Fibroblast of lung (primary cell): ENCODE results near the gene HSPBP1. TPM values are rescaled to one million over a fixed set of nuclear protein-coding genes. Genes with fewer than 3 reads are reported as not detected.

Experiments
- DNase-seq, 2 donors: peaks; one replicate each; pipeline versions ENCODE4 v3.0.0 to v3.0.0-alpha.2; 2010; ENCODE audit warnings: low read depth in 2 of 2
- H2AFZ ChIP-seq: 2 replicates; pipeline ENCODE4 v1.5.1; 2012; ENCODE audit warnings: low read length, control low read depth, inconsistent platforms
- H3K27ac ChIP-seq: 2 replicates; pipeline ENCODE4 v1.5.1; 2011; ENCODE audit warnings: low read length, control low read depth; ENCODE audit not compliant: insufficient read depth
- H3K27me3 ChIP-seq: 2 replicates; pipeline ENCODE4 v1.5.1; 2011; ENCODE audit warnings: mild to moderate bottlenecking, low read length; ENCODE audit not compliant: control insufficient read depth, insufficient read depth
- H3K36me3 ChIP-seq: 2 replicates; pipeline ENCODE4 v1.5.1; 2011; ENCODE audit warnings: low read length; ENCODE audit not compliant: control insufficient read depth, insufficient read depth
- H3K4me1 ChIP-seq: 2 replicates; pipeline ENCODE4 v1.5.1; 2011; ENCODE audit warnings: low read length; ENCODE audit not compliant: control insufficient read depth, insufficient read depth; ENCODE audit errors: extremely low read depth
- H3K4me2 ChIP-seq: 2 replicates; pipeline ENCODE4 v1.5.1; 2011; ENCODE audit warnings: low read length, control low read depth; ENCODE audit not compliant: insufficient read depth; ENCODE audit errors: extremely low read depth
- H3K4me3 ChIP-seq, 4 experiments: fragments of 200-600 bp in 1 of 4; sonication (generic) in 1 of 4; replicated peaks in 1 of 4; 2 replicates each; pipeline ENCODE4 v1.5.1; 2011 to 2016; ENCODE audit warnings: low read length in 4 of 4, low read depth in 3 of 4, mild to moderate bottlenecking in 3 of 4, control low read depth in 2 of 4, inconsistent platforms in 1 of 4, mixed read lengths in 1 of 4; ENCODE audit not compliant: insufficient read depth in 1 of 4; ENCODE audit errors: control extremely low read depth in 1 of 4
- H3K79me2 ChIP-seq: 2 replicates; pipeline ENCODE4 v1.5.1; 2012; ENCODE audit warnings: mild to moderate bottlenecking, low read length, inconsistent platforms; ENCODE audit not compliant: control insufficient read depth, insufficient read depth
- H3K9ac ChIP-seq: 2 replicates; pipeline ENCODE4 v1.5.1; 2011; ENCODE audit warnings: mild to moderate bottlenecking, low read length, control low read depth; ENCODE audit not compliant: insufficient read depth
- H3K9me3 ChIP-seq: 2 replicates; pipeline ENCODE4 v1.5.1; 2012; ENCODE audit warnings: low read depth, low read length; ENCODE audit not compliant: control insufficient read depth, insufficient read depth
- H4K20me1 ChIP-seq: 2 replicates; pipeline ENCODE4 v1.5.1; 2011; ENCODE audit warnings: low read length; ENCODE audit not compliant: control insufficient read depth, insufficient read depth; ENCODE audit errors: extremely low read depth
- EZH2 ChIP-seq: IDR thresholded peaks from 2 replicates; pipeline ENCODE4 v1.5.1; 2012; ENCODE audit warnings: low read length, control low read depth, mild to moderate bottlenecking; ENCODE audit errors: missing control alignments
- polyA plus RNA-seq, 2 donors: library from polyadenylated mRNA; depleted of rRNA in 1 of 2; stranded (reverse) in 1 of 2; unstranded in 1 of 2; fragments of >200 nt; gene quantifications; 2 replicates each; pipeline ENCODE4 v1.2.1, GENCODE V29; 2011 to 2012; ENCODE audit warnings: missing spikeins in 1 of 2
- total RNA-seq: library from RNA; depleted of rRNA; stranded (reverse); fragments of >200 nt; gene quantifications from 2 replicates; pipeline ENCODE4 v1.2.1, GENCODE V29; 2014
- TF ChIP-seq, protein P1 (sequence below), 2 donors: IDR thresholded peaks in 1 of 2; conservative IDR thresholded peaks in 1 of 2; 1 replicate in 1 of 2; 2 replicates in 1 of 2; pipeline ENCODE4 v1.5.1; 2011 to 2012; ENCODE audit warnings: low read length in 2 of 2, control low read depth in 1 of 2, inconsistent platforms in 1 of 2, low read depth in 1 of 2, mild to moderate bottlenecking in 1 of 2

HSPBP1 gene
- total and polyA plus RNA-seq, 2 donors (not counting 1 experiment from before 2014, with no cell fraction given): 12.5 to 21.5 TPM

DNA sequence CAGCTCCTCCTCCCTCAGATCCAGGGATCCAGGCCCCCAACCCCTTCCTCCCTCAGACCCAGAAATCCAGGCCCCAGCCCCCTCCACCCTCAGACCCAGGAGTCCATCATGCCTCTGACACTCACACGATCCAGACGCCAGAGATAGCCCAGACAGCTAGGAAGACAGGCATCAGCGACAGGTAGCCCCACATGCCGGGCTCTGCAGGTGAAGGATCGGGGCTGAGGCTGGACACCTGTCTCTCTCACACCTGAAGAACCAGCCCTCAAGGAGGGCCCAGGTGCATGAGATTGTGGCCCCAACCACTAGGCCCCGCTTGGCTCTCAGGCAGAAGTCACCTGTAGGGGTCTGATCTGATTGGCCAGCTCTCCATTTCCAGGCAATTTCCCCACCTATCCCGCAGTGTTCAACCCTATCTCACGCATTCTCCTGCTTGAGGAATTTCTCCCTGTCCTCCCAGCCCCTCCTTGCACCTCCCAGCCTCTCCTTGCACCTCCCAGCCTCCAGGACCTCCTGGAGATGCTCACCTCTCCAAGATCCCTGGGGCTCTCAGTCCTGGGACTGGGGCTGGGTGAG, 41.0 kb upstream of the HSPBP1 start:
- Histone ChIP-seq H3K27me3 (peaks cover 5% of the 10 kb centered on the region), H2AFZ (no peak overlapping the region), H3K27ac (no peak overlapping the region), H3K4me1 (no peaks in the 10 kb centered on the region), H3K4me2 (no peak overlapping the region), H3K36me3 (no peaks in the 10 kb centered on the region), H3K9ac (no peak overlapping the region), H3K79me2 (no peaks in the 10 kb centered on the region), H3K4me3 (no peak overlapping the region), H3K9me3 (no peaks in the 10 kb centered on the region), H4K20me1 (no peaks in the 10 kb centered on the region)
- TF ChIP-seq, protein P1, sequence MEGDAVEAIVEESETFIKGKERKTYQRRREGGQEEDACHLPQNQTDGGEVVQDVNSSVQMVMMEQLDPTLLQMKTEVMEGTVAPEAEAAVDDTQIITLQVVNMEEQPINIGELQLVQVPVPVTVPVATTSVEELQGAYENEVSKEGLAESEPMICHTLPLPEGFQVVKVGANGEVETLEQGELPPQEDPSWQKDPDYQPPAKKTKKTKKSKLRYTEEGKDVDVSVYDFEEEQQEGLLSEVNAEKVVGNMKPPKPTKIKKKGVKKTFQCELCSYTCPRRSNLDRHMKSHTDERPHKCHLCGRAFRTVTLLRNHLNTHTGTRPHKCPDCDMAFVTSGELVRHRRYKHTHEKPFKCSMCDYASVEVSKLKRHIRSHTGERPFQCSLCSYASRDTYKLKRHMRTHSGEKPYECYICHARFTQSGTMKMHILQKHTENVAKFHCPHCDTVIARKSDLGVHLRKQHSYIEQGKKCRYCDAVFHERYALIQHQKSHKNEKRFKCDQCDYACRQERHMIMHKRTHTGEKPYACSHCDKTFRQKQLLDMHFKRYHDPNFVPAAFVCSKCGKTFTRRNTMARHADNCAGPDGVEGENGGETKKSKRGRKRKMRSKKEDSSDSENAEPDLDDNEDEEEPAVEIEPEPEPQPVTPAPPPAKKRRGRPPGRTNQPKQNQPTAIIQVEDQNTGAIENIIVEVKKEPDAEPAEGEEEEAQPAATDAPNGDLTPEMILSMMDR (conservative IDR thresholded peaks at IDR 0.05 in 1 of 2, IDR thresholded peaks at IDR 0.05 in 1 of 2; ENCODE audit: low read depth in 1 of 2, low read length in 2 of 2): no peak
- TF ChIP-seq EZH2: no peak
- DNase-seq: no peak

DNA sequence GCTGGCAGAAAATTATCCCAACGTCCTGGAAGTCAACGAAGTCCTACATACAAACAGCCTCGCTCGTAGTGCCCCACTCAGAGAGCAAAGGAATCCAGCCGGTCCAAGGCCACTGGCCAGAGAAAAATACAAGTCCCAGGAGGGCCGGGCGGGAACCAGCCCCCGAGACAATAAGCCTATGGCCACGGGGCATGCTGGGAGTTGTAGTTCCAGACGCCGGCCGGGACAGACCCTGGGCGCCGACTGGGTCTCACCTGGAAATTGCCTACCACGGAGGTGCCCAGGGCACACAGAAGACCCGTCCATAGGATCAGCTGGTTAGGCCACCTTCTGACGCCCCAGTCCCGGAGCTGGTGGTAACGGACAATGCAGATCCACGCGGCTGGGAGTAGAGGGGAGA, 39.9 kb upstream of the HSPBP1 start:
- Histone ChIP-seq H3K4me2 (no peak overlapping the region), H2AFZ (no peak overlapping the region), H3K4me1 (no peaks in the 10 kb centered on the region), H4K20me1 (no peaks in the 10 kb centered on the region), H3K27ac (no peak overlapping the region), H3K4me3 (no peak overlapping the region), H3K36me3 (no peaks in the 10 kb centered on the region), H3K79me2 (no peaks in the 10 kb centered on the region), H3K9ac (no peak overlapping the region), H3K27me3 (peaks cover 5% of the 10 kb centered on the region), H3K9me3 (no peaks in the 10 kb centered on the region)
- DNase-seq: peak; percentile 30 to 35
- TF ChIP-seq, protein P1 (conservative IDR thresholded peaks at IDR 0.05 in 1 of 2, IDR thresholded peaks at IDR 0.05 in 1 of 2; ENCODE audit: low read depth in 1 of 2, low read length in 2 of 2): no peak
- no peak for TF ChIP-seq EZH2

DNA sequence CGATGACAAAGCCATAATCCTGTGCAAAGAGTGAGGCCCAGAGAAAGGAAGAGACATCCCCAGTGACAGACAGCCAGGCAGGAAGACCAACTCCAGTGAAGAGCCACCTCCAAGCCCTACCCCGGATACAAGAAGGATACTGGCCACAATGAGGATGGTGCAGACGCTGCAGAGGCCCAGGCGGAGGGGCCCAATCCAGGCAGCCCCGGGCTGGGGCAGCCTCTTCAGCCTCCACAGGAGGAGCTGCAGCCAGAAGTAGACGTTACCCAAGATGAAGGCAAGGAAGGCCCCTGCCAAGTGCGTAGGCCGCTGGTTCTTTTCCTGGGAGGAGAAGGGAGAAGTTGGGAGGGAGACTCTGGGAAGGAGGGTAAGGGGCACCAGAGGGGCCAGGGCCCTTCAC, 36.7 kb upstream of the HSPBP1 start:
- H3K27ac ChIP-seq: no peak overlapping the region
- no peaks in the 10 kb centered on the region for H3K9me3 ChIP-seq
- H3K4me2 ChIP-seq: no peak overlapping the region
- no peak overlapping the region for H3K9ac ChIP-seq
- H3K36me3 ChIP-seq: no peaks in the 10 kb centered on the region
- H3K79me2 ChIP-seq: no peaks in the 10 kb centered on the region
- no peak overlapping the region for H3K4me3 ChIP-seq
- DNase-seq: no peak
- peaks cover 2% of the 10 kb centered on the region for H3K27me3 ChIP-seq
- H3K4me1 ChIP-seq: no peaks in the 10 kb centered on the region
- TF ChIP-seq, protein P1 (conservative IDR thresholded peaks at IDR 0.05 in 1 of 2, IDR thresholded peaks at IDR 0.05 in 1 of 2; ENCODE audit: low read depth in 1 of 2, low read length in 2 of 2): no peak
- no peak for TF ChIP-seq EZH2
- no peaks in the 10 kb centered on the region for H4K20me1 ChIP-seq
- no peak overlapping the region for H2AFZ ChIP-seq
